Effector memory CD8-positive, alpha-beta T cell (primary cell): ENCODE results near the gene SFMBT2.

Experiments
- ATAC-seq: fragments of 150-1000 bp; cut with Tn5 transposase; replicated peaks from 2 replicates; pipeline ENCODE4 v1.10.0; 2021; ENCODE audit warnings: mild to moderate bottlenecking, moderate library complexity
- DNase-seq, 3 experiments: peaks; one replicate each; pipeline ENCODE4 v3.0.0; 2021
- H3K27ac Mint-ChIP-seq, 2 donors: one replicate each; pipeline ENCODE4 v1.8.0; 2022; ENCODE audit warnings: mild to moderate bottlenecking in 2 of 2, mixed read lengths in 2 of 2, moderate library complexity in 2 of 2
- H3K27me3 Mint-ChIP-seq, 2 donors: one replicate each; pipeline ENCODE4 v1.8.0; 2022; ENCODE audit warnings: mixed read lengths in 2 of 2
- H3K36me3 Mint-ChIP-seq: one replicate; pipeline ENCODE4 v1.8.0; 2022; ENCODE audit warnings: mild to moderate bottlenecking, moderate library complexity, mixed read lengths; ENCODE audit not compliant: insufficient read depth
- H3K4me1 Mint-ChIP-seq, 2 donors: one replicate each; pipeline ENCODE4 v1.8.0; 2022; ENCODE audit warnings: low read depth in 2 of 2, mixed read lengths in 2 of 2
- H3K4me3 Mint-ChIP-seq, 2 donors: one replicate each; pipeline ENCODE4 v1.8.0; 2022; ENCODE audit warnings: mild to moderate bottlenecking in 2 of 2, mixed read lengths in 2 of 2, moderate library complexity in 2 of 2
- H3K9me3 Mint-ChIP-seq, 2 donors: one replicate each; pipeline ENCODE4 v1.8.0; 2022; ENCODE audit warnings: mixed read lengths in 2 of 2

Gene SFMBT2

DNA sequence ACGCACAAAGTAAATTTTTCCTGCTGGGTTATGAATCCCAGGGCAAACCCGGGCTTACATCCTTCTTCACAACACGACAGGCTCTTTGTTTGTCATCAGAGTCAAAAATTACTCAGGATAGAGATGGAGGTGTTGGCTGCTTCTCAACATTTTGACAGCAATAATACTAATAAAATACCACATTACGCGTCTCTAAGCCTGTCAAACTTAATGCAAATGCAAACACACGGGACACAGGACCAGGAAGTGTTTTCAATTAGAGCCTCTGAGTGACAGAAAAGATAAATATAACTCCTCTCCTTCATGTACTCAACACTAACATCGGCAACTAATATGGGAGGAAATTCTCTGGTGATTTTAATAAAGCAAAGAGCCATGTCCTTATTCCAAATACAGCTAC is 128.4 kb downstream of the SFMBT2 start:
- ATAC-seq, result no peak
- DNase-seq, result no peak
- Mint-ChIP-seq H3K4me3 (no peak overlapping the region), H3K9me3 (no peaks in the 10 kb centered on the region), H3K4me1 (peaks cover 27 to 37% of the 10 kb centered on the region in 2 donors), H3K36me3 (peaks cover 2% of the 10 kb centered on the region), H3K27ac (peak overlapping the region in 1 of 2 donors; percentile 12), H3K27me3 (no peaks in the 10 kb centered on the region)

DNA sequence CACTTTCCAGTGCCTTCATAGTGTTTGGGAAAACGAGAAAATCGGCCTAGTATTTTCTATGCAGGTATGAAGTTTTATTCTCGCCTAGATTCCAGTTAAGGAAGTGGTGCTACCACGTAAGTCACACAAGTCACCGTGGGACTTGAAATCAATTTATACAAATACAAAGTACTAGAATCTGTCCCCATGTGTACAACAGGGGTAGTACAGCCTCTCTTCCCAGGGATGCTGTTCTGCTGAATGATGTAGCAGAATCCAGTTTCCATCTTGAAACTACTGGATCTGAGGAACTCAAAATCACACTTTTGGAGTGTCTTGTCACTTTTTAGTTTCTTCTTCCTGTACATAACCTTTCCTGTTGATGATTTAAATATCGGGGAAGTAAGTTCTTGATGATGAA is 129.4 kb downstream of the SFMBT2 start:
- no peak overlapping the region for H3K4me3 Mint-ChIP-seq
- DNase-seq, result no peak
- peak; percentile 33 for ATAC-seq
- peak overlapping the region in 1 of 2 donors; percentile 70 for H3K27ac Mint-ChIP-seq
- peaks cover 22 to 32% of the 10 kb centered on the region in 2 donors for H3K4me1 Mint-ChIP-seq
- H3K9me3 Mint-ChIP-seq, result no peaks in the 10 kb centered on the region
- peaks cover 5% of the 10 kb centered on the region for H3K36me3 Mint-ChIP-seq
- no peaks in the 10 kb centered on the region for H3K27me3 Mint-ChIP-seq

- no peaks in the 10 kb centered on the region for H3K27me3 Mint-ChIP-seq
- peaks cover 16 to 28% of the 10 kb centered on the region in 2 donors for H3K4me1 Mint-ChIP-seq
- H3K4me3 Mint-ChIP-seq, result no peak overlapping the region
- H3K36me3 Mint-ChIP-seq, result peaks cover 6% of the 10 kb centered on the region
- H3K9me3 Mint-ChIP-seq, result no peaks in the 10 kb centered on the region
- no peak for ATAC-seq
- H3K27ac Mint-ChIP-seq, result peak overlapping the region; percentile 70 to 72
- DNase-seq, result no peak
Observed at GRCh38 chr10:7279303-7279702, 131.5 kb downstream of the SFMBT2 start.

DNA sequence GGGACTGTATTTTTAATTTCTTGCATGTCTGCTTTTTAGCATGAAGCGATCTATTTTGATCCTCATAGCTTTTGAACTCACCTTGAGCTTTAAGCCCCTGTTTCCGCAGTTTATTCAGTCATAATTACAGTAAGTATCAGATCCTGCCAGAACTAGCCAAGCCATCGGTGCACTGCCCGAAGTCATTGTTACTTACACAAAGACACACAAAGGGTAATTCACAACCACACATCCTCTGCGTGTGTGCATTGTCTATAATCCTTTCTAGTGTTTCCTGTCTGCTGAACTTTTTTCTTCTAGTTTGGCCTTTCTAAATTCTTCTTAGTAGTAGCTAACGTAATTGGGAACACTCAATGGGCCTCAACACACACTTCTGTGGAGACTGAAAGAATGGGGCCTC is 133.0 kb downstream of the SFMBT2 start:
- DNase-seq, result no peak
- H3K9me3 Mint-ChIP-seq, result no peaks in the 10 kb centered on the region
- H3K27me3 Mint-ChIP-seq, result no peaks in the 10 kb centered on the region
- H3K4me3 Mint-ChIP-seq, result no peak overlapping the region
- H3K4me1 Mint-ChIP-seq, result peaks cover 17 to 31% of the 10 kb centered on the region in 2 donors
- ATAC-seq, result no peak
- peak overlapping the region in 1 of 2 donors; percentile 50 for H3K27ac Mint-ChIP-seq
- peaks cover 6% of the 10 kb centered on the region for H3K36me3 Mint-ChIP-seq

DNA sequence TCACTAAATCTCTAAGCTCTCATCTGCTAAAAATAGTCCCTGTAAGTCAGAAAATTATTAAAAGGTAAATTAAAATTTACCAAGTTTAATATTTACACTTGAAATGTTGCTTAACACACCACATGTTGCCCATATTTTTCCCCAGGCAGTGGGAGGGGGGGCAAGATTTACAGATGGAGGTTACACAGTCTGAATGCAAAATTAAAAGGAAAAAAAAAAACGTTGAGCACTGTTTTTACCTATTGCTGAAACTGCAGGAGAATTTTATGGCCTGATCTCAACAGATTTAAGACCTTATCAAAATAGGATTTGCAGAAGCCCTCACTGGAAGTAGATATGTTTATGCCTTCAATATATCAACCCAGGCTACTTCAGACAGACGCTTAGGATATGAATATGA is 133.4 kb downstream of the SFMBT2 start:
- H3K4me1 Mint-ChIP-seq, result peaks cover 20 to 32% of the 10 kb centered on the region in 2 donors
- DNase-seq (no peak), ATAC-seq (no peak)
- H3K9me3 Mint-ChIP-seq, result no peaks in the 10 kb centered on the region
- H3K27ac Mint-ChIP-seq, result peak overlapping the region in 1 of 2 donors; percentile 50
- no peaks in the 10 kb centered on the region for H3K27me3 Mint-ChIP-seq
- H3K36me3 Mint-ChIP-seq, result peaks cover 6% of the 10 kb centered on the region
- no peak overlapping the region for H3K4me3 Mint-ChIP-seq

DNA sequence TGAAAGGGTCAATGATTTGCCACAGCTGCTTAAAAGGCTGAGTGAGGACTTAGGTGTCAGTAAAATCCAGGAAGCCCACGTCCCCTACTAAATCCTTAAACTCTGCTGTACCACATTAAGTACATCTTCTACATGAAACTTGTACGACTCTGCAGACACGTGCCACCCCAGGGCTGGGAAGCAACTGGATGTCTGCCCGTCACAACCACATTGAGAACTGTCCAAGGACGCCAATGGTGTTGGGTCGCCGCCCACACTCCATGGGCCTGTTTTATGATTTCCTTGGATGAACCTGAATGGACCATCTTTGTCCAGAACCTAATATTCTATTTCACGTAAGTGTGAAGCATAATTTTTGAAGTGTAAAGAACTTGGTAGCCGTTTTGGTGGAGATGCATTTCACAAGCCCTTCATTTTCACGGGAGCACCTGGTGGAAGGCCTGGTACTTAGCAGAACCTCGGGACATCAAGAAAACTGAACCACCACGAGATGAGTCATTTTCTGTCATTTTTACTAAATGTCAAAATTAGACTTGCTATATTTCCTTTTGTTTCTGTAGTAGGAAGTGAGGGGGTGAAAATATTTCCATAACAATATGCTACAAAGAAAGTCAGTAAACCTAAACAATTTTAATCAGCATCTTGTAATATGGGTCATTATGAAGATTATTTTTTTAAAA is 134.9 kb downstream of the SFMBT2 start:
- H3K36me3 Mint-ChIP-seq, result peaks cover 6% of the 10 kb centered on the region
- H3K4me1 Mint-ChIP-seq, result peaks cover 30 to 38% of the 10 kb centered on the region in 2 donors
- H3K4me3 Mint-ChIP-seq, result no peak overlapping the region
- DNase-seq (no peak), ATAC-seq (no peak)
- H3K27me3 Mint-ChIP-seq, result no peaks in the 10 kb centered on the region
- H3K27ac Mint-ChIP-seq, result peak overlapping the region in 1 of 2 donors; percentile 84
- H3K9me3 Mint-ChIP-seq, result no peaks in the 10 kb centered on the region

DNA sequence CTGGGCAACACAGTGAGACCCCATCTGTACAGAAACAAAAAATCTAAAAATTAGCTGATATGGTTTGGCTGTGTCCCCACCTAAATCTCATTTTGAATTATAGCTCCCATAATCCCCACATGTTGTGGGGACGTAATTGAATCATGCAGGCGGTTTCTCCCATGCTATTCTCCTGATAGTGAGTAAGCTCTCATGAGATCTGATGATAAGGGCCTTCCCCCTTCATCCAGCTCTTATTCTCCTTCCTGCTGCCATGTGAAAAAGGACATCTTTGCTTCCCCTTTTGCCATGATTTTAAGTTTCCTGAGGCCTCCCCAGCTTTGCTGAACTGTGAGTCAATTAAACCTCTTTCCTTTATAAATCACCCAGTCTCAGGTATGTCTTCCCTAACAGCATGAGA is 136.5 kb downstream of the SFMBT2 start:
- DNase-seq (no peak), ATAC-seq (no peak)
- H3K4me3 Mint-ChIP-seq, result no peak overlapping the region
- H3K36me3 Mint-ChIP-seq, result peaks cover 9% of the 10 kb centered on the region
- H3K27me3 Mint-ChIP-seq, result no peaks in the 10 kb centered on the region
- H3K9me3 Mint-ChIP-seq, result no peaks in the 10 kb centered on the region
- H3K4me1 Mint-ChIP-seq, result peaks cover 34 to 45% of the 10 kb centered on the region in 2 donors
- peak overlapping the region; percentile 53 to 79 for H3K27ac Mint-ChIP-seq

DNA sequence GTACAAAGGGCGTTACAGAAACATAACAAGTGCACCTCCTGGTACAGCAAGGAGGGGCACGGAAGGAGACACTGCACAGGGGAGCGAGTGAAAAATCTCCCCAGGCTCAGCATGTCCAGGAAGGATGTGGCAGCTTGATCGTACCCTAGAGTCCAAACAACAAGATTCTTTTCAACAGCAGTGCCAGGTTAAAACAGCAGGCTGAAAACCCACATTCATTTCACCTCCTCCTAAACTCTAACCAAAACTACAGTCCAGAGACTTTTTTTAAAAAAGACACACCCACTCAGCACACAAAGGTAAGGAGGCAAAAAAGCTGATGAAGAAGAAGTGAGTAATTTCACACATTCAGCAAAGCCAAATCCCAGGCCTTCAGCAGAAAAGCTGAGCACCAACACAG is 138.8 kb downstream of the SFMBT2 start:
- peak overlapping the region; percentile 52 to 56 for H3K4me3 Mint-ChIP-seq
- H3K27ac Mint-ChIP-seq, result peak overlapping the region; percentile 73 to 81
- no peak for DNase-seq
- ATAC-seq, result peak; percentile 58
- H3K9me3 Mint-ChIP-seq, result no peaks in the 10 kb centered on the region
- H3K36me3 Mint-ChIP-seq, result peaks cover 11% of the 10 kb centered on the region
- peaks cover 32 to 38% of the 10 kb centered on the region in 2 donors for H3K4me1 Mint-ChIP-seq
- no peaks in the 10 kb centered on the region for H3K27me3 Mint-ChIP-seq

DNA sequence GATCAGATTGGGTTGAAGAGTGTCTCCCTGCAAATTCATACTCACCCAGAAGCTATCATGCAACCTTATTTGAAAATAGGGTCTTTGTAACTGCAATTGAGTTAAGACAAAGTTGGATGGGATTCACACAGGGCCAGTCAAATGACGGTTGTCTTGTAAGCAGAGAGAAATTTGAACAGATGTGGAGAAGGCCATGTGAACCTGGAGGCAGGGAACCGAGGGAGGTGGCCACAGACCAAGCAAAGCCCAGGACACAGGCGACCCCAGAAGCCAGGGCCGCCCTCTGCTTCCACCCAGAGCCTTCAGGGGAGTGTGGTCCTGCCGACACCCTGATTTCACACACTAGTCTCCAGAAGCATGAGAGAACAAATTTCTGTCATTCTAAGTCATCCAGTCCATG is 140.8 kb downstream of the SFMBT2 start:
- H3K27ac Mint-ChIP-seq, result peak overlapping the region; percentile 89 to 99
- H3K27me3 Mint-ChIP-seq, result no peaks in the 10 kb centered on the region
- H3K9me3 Mint-ChIP-seq, result no peaks in the 10 kb centered on the region

DNA sequence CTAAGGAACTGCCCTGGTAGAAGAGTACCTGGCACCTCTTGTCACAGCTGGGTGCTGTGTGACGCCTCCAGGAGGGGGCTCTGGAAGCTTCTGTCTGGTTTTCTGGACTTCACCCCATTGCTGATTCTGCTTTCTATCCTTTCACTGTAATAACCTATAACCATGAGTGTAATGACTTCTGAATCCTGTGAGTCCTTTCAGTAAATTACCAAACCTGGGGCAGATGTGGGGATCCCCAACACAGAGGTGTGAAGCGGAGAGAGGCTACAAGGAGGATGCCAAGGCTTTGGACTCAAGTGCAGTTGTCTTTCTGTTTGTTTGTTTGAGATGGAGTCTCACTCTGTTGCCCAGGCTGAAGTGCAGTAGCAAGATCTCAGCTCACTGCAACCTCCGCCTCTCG is 143.7 kb downstream of the SFMBT2 start:
- H3K9me3 Mint-ChIP-seq, result no peaks in the 10 kb centered on the region
- H3K36me3 Mint-ChIP-seq, result peaks cover 10% of the 10 kb centered on the region
- H3K27me3 Mint-ChIP-seq, result no peaks in the 10 kb centered on the region
- no peak overlapping the region for H3K4me3 Mint-ChIP-seq
- H3K4me1 Mint-ChIP-seq, result peaks cover 26 to 28% of the 10 kb centered on the region in 2 donors
- no peak for ATAC-seq
- peak overlapping the region; percentile 8 to 90 for H3K27ac Mint-ChIP-seq
- DNase-seq, result no peak

More for the DNA sequence above, 140.8 kb downstream of the SFMBT2 start:
- ATAC-seq, result no peak
- peaks cover 8% of the 10 kb centered on the region for H3K36me3 Mint-ChIP-seq
- no peak for DNase-seq
- H3K4me3 Mint-ChIP-seq, result peak overlapping the region; percentile 5 to 80
- H3K4me1 Mint-ChIP-seq, result peaks cover 33 to 35% of the 10 kb centered on the region in 2 donors

DNA sequence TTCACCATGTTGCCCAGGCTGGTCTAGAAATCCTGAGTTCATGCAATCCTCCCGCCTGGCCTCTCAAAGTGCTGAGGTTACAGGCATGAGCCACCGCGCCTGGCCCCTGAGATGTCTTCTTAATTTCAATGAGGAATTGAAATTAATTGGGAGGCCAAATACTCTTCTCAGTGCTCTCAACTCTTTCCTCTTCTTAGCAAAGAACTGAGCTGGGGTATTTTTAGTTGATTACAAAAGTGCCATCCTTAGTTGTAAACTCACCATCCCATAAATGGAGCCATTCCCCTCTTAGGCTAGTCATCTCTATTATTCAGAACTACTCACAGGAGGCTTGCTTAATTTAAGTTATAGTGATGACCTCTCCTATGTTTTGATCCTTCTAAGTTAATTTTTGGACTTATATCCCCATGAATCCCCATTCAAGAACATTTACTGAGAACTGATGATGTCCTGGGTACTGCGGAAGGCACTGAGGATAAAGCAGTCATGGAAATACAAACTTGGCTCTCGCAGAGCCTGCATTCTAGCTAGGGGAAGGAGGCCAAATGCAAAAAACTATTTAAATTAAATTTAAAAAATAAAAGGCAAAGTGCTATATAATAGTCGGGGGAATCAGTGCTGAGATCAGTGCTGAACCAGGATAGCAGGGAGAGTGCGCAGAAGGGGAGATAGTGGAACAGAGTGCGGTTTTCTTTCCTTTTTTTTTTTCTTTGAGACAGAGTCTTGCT is 145.3 kb downstream of the SFMBT2 start:
- H3K27ac Mint-ChIP-seq, result peak overlapping the region; percentile 79 to 83
- no peaks in the 10 kb centered on the region for H3K9me3 Mint-ChIP-seq
- H3K27me3 Mint-ChIP-seq, result no peaks in the 10 kb centered on the region
- DNase-seq (no peak), ATAC-seq (no peak)
- H3K4me1 Mint-ChIP-seq, result peaks cover 17 to 27% of the 10 kb centered on the region in 2 donors
- H3K36me3 Mint-ChIP-seq, result peaks cover 10% of the 10 kb centered on the region
- no peak overlapping the region for H3K4me3 Mint-ChIP-seq

DNA sequence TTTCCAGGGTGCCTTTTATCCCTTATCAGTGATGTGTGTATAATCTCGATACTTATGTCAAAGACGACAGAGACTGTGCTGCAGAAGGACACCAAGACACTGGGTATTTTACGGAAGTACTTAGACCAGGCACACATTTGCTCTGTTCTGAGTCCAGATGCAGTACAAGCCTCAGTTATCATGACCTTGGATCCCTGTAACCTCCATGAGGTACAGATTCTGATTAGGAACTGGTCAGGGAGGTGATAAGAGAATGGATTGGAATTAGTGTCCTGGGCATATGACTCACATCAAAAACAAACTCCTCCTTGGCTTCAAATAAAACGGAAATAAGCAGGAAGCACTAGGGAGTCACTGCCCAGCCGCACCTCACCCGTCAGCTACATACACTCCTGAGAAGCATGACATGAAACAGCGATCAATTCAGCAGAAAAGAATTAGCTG is 146.5 kb downstream of the SFMBT2 start:
- Mint-ChIP-seq H3K36me3 (peaks cover 12% of the 10 kb centered on the region), H3K27me3 (no peaks in the 10 kb centered on the region), H3K4me1 (peaks cover 17 to 31% of the 10 kb centered on the region in 2 donors), H3K4me3 (no peak overlapping the region), H3K27ac (peak overlapping the region in 1 of 2 donors; percentile 83), H3K9me3 (no peaks in the 10 kb centered on the region)
- ATAC-seq, result no peak
- DNase-seq, result no peak

DNA sequence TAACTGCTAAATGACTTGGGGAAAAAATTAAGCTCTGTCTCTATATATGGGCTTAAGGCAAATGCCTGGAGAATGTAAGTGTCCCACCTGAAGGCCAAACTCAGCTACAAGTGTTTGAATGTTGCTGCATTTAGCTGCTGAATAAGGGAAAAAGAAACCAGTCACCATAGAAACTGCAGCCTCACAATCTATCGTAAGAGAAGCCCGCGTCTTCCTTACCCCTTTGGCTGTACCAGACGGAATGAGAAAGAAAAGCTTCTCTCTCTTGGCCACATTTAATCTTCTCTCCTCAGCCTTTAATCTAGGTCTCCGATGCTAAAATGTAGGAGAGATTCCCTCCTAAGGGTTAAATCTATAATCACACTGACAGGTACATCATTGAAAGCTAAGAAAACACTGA is 147.2 kb downstream of the SFMBT2 start:
- DNase-seq (no peak), ATAC-seq (no peak)
- H3K9me3 Mint-ChIP-seq, result no peaks in the 10 kb centered on the region
- H3K27ac Mint-ChIP-seq, result peak overlapping the region in 1 of 2 donors; percentile 59
- peaks cover 20 to 34% of the 10 kb centered on the region in 2 donors for H3K4me1 Mint-ChIP-seq
- H3K4me3 Mint-ChIP-seq, result no peak overlapping the region
- peaks cover 10% of the 10 kb centered on the region for H3K36me3 Mint-ChIP-seq
- no peaks in the 10 kb centered on the region for H3K27me3 Mint-ChIP-seq

DNA sequence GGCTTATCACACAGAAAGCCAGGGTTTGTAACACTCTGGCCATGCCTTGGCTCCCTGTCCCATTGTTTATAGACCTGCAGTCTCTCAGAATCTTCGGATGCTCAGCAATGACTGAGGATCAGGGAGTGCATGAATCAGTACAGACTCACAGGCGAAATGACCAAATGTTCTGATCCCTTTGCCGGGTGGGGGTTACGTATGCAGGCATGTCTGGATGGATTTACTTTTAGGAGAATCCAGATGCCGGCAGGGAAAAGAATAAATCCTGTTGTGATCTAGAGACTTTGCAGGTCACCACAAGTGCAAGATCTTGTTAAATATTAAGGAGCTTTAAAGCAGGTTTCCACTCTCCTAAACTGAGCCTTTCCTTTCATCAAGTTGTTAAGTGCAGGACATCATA is 149.5 kb downstream of the SFMBT2 start:
- ATAC-seq, result no peak
- peaks cover 29 to 35% of the 10 kb centered on the region in 2 donors for H3K4me1 Mint-ChIP-seq
- peak overlapping the region in 1 of 2 donors; percentile 66 for H3K27ac Mint-ChIP-seq
- no peak overlapping the region for H3K4me3 Mint-ChIP-seq
- peaks cover 7% of the 10 kb centered on the region for H3K36me3 Mint-ChIP-seq
- no peaks in the 10 kb centered on the region for H3K27me3 Mint-ChIP-seq
- no peak for DNase-seq
- H3K9me3 Mint-ChIP-seq, result no peaks in the 10 kb centered on the region
